Activated T-cell treated with anti-CD3 and anti-CD28 coated beads for 4 hours (primary cell): ENCODE measurements around the gene RAP1GAP2.
"Not testable (repeated sequence)": the region's sequence is repeated elsewhere in the genome, so short reads cannot be mapped to it uniquely, and the experiment has no call there.

Experiments used
- DNase-seq: peaks from one replicate; pipeline ENCODE4 v3.0.0-alpha.2; 2020

RAP1GAP2 gene

GRCh38 chr17:2978116-2978515 is 181.9 kb downstream of the RAP1GAP2 start:
- DNase-seq: no peak

GRCh38 chr17:2978991-2979390 is 182.8 kb downstream of the RAP1GAP2 start:
- DNase-seq: no peak

GRCh38 chr17:2980211-2980903 is 184.1 kb downstream of the RAP1GAP2 start:
- no peak for DNase-seq

GRCh38 chr17:2980904-2981246 is 184.6 kb downstream of the RAP1GAP2 start:
- DNase-seq: no peak

GRCh38 chr17:2981325-2981724 is 185.1 kb downstream of the RAP1GAP2 start:
- no peak for DNase-seq

- DNase-seq: no peak
Measured at GRCh38 chr17:2982854-2983253, 186.6 kb downstream of the RAP1GAP2 start.

GRCh38 chr17:2983255-2983654 is 187.0 kb downstream of the RAP1GAP2 start:
- DNase-seq: no peak

GRCh38 chr17:2985318-2985717 is 189.1 kb downstream of the RAP1GAP2 start:
- DNase-seq: no peak

- no peak for DNase-seq
Measured at GRCh38 chr17:2986925-2987324, 190.7 kb downstream of the RAP1GAP2 start.

- DNase-seq: not testable (repeated sequence)
Measured at GRCh38 chr17:2989396-2989795, 193.2 kb downstream of the RAP1GAP2 start.

- no peak for DNase-seq
Measured at GRCh38 chr17:2989855-2990254, 193.6 kb downstream of the RAP1GAP2 start.

GRCh38 chr17:2990396-2990795 is 194.2 kb downstream of the RAP1GAP2 start:
- DNase-seq: no peak

GRCh38 chr17:2991396-2992180 is 195.3 kb downstream of the RAP1GAP2 start:
- DNase-seq: not testable (repeated sequence)

- no peak for DNase-seq
Measured at GRCh38 chr17:2994441-2994840, 198.2 kb downstream of the RAP1GAP2 start.

GRCh38 chr17:2995377-2995776 is 199.1 kb downstream of the RAP1GAP2 start:
- DNase-seq: no peak

GRCh38 chr17:2995886-2996809 is 199.9 kb downstream of the RAP1GAP2 start:
- no peak for DNase-seq

- no peak for DNase-seq
Measured at GRCh38 chr17:2996810-2997670, 200.8 kb downstream of the RAP1GAP2 start.

GRCh38 chr17:2998469-2998901 is 202.2 kb downstream of the RAP1GAP2 start:
- not testable (repeated sequence) for DNase-seq

GRCh38 chr17:3002538-3003295 is 206.5 kb downstream of the RAP1GAP2 start:
- DNase-seq: no peak

GRCh38 chr17:3003296-3004149 is 207.3 kb downstream of the RAP1GAP2 start:
- DNase-seq: no peak
